Measurements from ENCODE around the gene PHOX2A.
A peak's percentile ranks its signal among the peaks of the same experiment; 100 is the strongest.

PHOX2A gene

GRCh38 chr11:72238492-72239312, 5.3 kb downstream of the PHOX2A start:
- no peak for DNase-seq (ENCODE audit: extremely low read depth, insufficient read length)
- Histone ChIP-seq H3K4me3 (replicated peaks; ENCODE audit: low read depth, low read length) (no peak overlapping the region), H3K27me3 (replicated peaks; ENCODE audit: control insufficient read depth, insufficient read depth, low read length) (peaks cover 2% of the 10 kb centered on the region), H3K36me3 (ENCODE audit: control insufficient read depth, insufficient read depth, low read length) (peaks cover 25% of the 10 kb centered on the region)
- TF ChIP-seq, protein P1, sequence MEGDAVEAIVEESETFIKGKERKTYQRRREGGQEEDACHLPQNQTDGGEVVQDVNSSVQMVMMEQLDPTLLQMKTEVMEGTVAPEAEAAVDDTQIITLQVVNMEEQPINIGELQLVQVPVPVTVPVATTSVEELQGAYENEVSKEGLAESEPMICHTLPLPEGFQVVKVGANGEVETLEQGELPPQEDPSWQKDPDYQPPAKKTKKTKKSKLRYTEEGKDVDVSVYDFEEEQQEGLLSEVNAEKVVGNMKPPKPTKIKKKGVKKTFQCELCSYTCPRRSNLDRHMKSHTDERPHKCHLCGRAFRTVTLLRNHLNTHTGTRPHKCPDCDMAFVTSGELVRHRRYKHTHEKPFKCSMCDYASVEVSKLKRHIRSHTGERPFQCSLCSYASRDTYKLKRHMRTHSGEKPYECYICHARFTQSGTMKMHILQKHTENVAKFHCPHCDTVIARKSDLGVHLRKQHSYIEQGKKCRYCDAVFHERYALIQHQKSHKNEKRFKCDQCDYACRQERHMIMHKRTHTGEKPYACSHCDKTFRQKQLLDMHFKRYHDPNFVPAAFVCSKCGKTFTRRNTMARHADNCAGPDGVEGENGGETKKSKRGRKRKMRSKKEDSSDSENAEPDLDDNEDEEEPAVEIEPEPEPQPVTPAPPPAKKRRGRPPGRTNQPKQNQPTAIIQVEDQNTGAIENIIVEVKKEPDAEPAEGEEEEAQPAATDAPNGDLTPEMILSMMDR (IDR thresholded peaks at IDR 0.05; ENCODE audit: insufficient read depth, low read length, poor library complexity, severe bottlenecking): no peak

- TF ChIP-seq, protein P1 (IDR thresholded peaks at IDR 0.05; ENCODE audit: insufficient read depth, low read length, poor library complexity, severe bottlenecking): peak; percentile 87
- Histone ChIP-seq H3K4me3 (replicated peaks; ENCODE audit: low read depth, low read length) (no peak overlapping the region), H3K36me3 (ENCODE audit: control insufficient read depth, insufficient read depth, low read length) (peaks cover 29% of the 10 kb centered on the region), H3K27me3 (replicated peaks; ENCODE audit: control insufficient read depth, insufficient read depth, low read length) (peaks cover 2% of the 10 kb centered on the region)
- DNase-seq (ENCODE audit: extremely low read depth, insufficient read length): no peak
Measured at GRCh38 chr11:72238040-72238450, 5.9 kb downstream of the PHOX2A start.

GRCh38 chr11:72237112-72237931, 6.7 kb downstream of the PHOX2A start:
- peaks cover 2% of the 10 kb centered on the region for H3K27me3 ChIP-seq (replicated peaks; ENCODE audit: control insufficient read depth, insufficient read depth, low read length)
- TF ChIP-seq, protein P1 (IDR thresholded peaks at IDR 0.05; ENCODE audit: insufficient read depth, low read length, poor library complexity, severe bottlenecking): no peak
- H3K4me3 ChIP-seq (replicated peaks; ENCODE audit: low read depth, low read length): no peak overlapping the region
- no peak for DNase-seq (ENCODE audit: extremely low read depth, insufficient read length)
- H3K36me3 ChIP-seq (ENCODE audit: control insufficient read depth, insufficient read depth, low read length): peaks cover 33% of the 10 kb centered on the region

GRCh38 chr11:72236774-72237111, 7.2 kb downstream of the PHOX2A start:
- no peak for DNase-seq (ENCODE audit: extremely low read depth, insufficient read length)
- TF ChIP-seq, protein P1 (IDR thresholded peaks at IDR 0.05; ENCODE audit: insufficient read depth, low read length, poor library complexity, severe bottlenecking): no peak
- no peak overlapping the region for H3K4me3 ChIP-seq (replicated peaks; ENCODE audit: low read depth, low read length)
- peaks cover 2% of the 10 kb centered on the region for H3K27me3 ChIP-seq (replicated peaks; ENCODE audit: control insufficient read depth, insufficient read depth, low read length)
- peaks cover 36% of the 10 kb centered on the region for H3K36me3 ChIP-seq (ENCODE audit: control insufficient read depth, insufficient read depth, low read length)

DNA sequence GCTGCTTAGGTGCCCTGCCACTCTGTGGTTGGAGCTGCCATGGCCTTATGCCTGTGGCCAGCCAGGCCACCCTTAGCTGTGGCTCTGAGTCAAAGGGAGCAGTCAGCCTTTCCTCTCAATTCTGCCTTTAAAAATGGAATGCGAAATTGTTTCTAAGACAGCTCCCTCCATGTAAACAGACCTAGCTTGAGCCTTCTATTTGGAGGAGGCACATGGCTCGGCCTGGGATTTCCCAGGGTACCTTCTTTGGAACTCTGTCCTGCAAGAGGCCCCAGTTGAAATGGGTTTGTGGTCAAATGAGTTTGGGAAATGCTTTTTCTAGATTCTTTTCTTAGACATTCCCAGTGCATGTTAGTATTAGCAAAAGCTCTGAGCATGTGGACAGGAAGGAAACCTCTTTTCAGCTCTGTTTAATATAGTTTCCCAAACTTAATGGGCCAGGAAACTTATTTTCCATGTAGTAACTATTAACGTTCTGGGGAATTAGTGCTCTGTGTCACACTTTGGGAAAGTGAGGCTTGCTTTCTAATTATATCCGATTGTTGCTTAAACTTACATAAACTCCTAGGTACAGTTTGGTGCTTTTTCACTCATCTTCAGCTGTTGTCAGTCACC, 7.8 kb downstream of the PHOX2A start:
- H3K4me3 ChIP-seq (replicated peaks; ENCODE audit: low read depth, low read length): no peak overlapping the region
- no peak for DNase-seq (ENCODE audit: extremely low read depth, insufficient read length)
- TF ChIP-seq, protein P1 (IDR thresholded peaks at IDR 0.05; ENCODE audit: insufficient read depth, low read length, poor library complexity, severe bottlenecking): no peak
- H3K27me3 ChIP-seq (replicated peaks; ENCODE audit: control insufficient read depth, insufficient read depth, low read length): peaks cover 2% of the 10 kb centered on the region
- H3K36me3 ChIP-seq (ENCODE audit: control insufficient read depth, insufficient read depth, low read length): peaks cover 40% of the 10 kb centered on the region
